ENCODE data around the gene PWP1.

DNA sequence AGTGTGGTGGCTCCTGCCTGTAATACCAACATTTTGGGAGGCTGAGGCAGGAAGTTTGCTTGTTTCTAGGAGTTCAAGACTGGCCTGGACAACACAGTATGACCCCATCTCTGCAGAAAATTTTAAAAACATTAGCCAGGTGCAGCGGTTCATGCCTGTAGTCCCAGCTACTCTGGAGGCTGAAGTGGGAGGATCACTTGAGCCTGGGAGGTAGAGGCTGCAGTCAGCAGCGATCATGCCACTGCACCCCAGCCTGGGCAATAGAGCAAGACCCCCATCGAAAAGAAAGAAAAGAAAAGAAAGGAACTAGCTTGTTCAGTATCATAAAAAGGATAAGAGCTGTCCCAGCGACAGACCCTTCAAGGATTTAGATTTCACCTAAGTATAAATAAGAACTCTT, 18.1 kb upstream of the PWP1 start:
- TF ChIP-seq, protein P1, sequence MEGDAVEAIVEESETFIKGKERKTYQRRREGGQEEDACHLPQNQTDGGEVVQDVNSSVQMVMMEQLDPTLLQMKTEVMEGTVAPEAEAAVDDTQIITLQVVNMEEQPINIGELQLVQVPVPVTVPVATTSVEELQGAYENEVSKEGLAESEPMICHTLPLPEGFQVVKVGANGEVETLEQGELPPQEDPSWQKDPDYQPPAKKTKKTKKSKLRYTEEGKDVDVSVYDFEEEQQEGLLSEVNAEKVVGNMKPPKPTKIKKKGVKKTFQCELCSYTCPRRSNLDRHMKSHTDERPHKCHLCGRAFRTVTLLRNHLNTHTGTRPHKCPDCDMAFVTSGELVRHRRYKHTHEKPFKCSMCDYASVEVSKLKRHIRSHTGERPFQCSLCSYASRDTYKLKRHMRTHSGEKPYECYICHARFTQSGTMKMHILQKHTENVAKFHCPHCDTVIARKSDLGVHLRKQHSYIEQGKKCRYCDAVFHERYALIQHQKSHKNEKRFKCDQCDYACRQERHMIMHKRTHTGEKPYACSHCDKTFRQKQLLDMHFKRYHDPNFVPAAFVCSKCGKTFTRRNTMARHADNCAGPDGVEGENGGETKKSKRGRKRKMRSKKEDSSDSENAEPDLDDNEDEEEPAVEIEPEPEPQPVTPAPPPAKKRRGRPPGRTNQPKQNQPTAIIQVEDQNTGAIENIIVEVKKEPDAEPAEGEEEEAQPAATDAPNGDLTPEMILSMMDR (conservative IDR thresholded peaks at IDR 0.05; ENCODE audit: low read depth, low read length) = no peak
- TF ChIP-seq EZH2 (IDR thresholded peaks at IDR 0.05; ENCODE audit: borderline replicate concordance, low read depth, low read length, poor library complexity, severe bottlenecking) = no peak
